Bladder microvascular endothelial cell (primary cell): ENCODE measurements around the gene PIGC. TPM values are rescaled to one million over a fixed set of nuclear protein-coding genes. Genes with fewer than 3 reads are reported as not detected.

Experiments
- total RNA-seq: library from RNA; depleted of rRNA; stranded (reverse); fragments of >200 nt; gene quantifications from 2 replicates; pipeline ENCODE4 v1.2.3, GENCODE V29; 2014

The PIGC gene
- total RNA-seq: 10.8 and 11.1 TPM in 2 replicates

DNA sequence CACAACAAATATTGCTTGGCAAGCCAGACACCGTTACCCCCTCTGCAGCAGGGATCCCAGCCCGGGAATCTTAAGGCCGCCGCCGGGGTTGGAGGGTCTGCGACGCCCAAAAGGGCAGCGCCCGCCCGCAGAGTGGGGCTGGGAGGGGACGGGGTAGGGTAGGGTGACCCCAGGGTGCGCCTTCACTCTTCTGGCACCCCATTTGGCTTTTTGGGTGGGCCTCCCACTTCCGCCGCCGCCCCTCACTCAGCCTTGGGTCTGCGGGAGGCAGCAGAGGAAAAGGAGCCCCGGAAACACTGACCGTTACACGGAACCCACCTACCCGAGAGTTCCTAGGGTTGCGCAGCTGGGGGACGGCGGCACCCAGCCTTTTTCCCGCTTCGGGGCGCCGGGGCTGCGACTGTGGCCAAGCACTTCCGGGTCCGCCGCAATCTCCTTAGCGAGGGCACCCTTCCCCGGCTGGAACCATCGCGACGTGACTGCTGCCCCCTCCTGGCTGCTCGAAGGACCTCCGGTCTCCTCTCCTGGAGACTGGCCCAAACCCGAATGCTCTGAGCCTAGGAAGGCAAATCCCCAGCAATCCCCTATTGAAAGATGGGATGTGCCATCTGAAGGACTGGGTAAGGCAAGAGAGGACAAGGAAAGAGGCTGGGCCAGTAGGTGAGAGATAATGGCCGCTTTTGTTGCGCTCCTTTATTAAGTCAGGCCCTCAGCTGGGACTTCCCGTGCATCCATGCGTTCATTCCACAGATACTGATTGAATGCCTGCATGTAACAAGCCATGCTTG is at the start of gene PIGC:
TSS of gene PIGC (minus strand) at position 404 of the 788 bp plus-strand sequence. CDS start 1,447 bp downstream, outside the sequence.

GRCh38 chr1:172420385-172420784 is 23.5 kb downstream of the PIGC start, which contains the start of gene C1orf105:
Gene C1orf105 (plus strand): TSS chr1:172420685. CDS start chr1:172420886, 201 bp downstream.

Other genes with a start within 250 kb of the PIGC start
- gene C1orf105, start 23.4 kb downstream of the PIGC start, total RNA-seq: not detected in 2 replicates
- gene SUCO, start 89.1 kb upstream of the PIGC start, total RNA-seq: 12.6 and 22.8 TPM in 2 replicates
- gene FASLG, start 215.0 kb upstream of the PIGC start, total RNA-seq: not detected in 2 replicates